ENCODE measurements around the gene TMA16. TPM values are rescaled to one million over a fixed set of nuclear protein-coding genes. Genes with fewer than 3 reads are reported as not detected.
A peak's percentile ranks its signal among the peaks of the same experiment; 100 is the strongest.

The TMA16 gene
- total RNA-seq, 4 donors from 2014 or later, result 11.8 to 21.1 (median 18.7) TPM

GRCh38 chr4:163540448-163540847, 46.0 kb downstream of the TMA16 start:
- Histone ChIP-seq H3K9me3 (no peaks in the 10 kb centered on the region), H3K4me3 (no peak overlapping the region), H3K27ac (no peak overlapping the region), H3K4me1 (peaks cover 0 to 7% (median 0%) of the 10 kb centered on the region in 3 donors), H3K27me3 (no peaks in the 10 kb centered on the region), H3K36me3 (peaks cover 0 to 5% of the 10 kb centered on the region in 2 donors)
- ATAC-seq, result no peak
- 79% methylated on average over 5 of the region's 5 CpGs; no CpG with 5 or more reads in 1 of the 2 donors for WGBS, 2 donors (ENCODE audit: low coverage in 1 of 2)
- TF ChIP-seq POLR2A (IDR thresholded peaks at IDR 0.05) (no peak), CTCF (IDR thresholded peaks at IDR 0.05) (no peak), EP300 (IDR thresholded peaks at IDR 0.05) (no peak), POLR2AphosphoS5 (IDR thresholded peaks at IDR 0.05) (no peak)

- Histone ChIP-seq H3K27ac (no peak overlapping the region), H3K4me1 (peaks cover 0 to 7% (median 0%) of the 10 kb centered on the region in 3 donors), H3K9me3 (no peaks in the 10 kb centered on the region), H3K4me3 (no peak overlapping the region), H3K36me3 (peaks cover 0 to 5% of the 10 kb centered on the region in 2 donors), H3K27me3 (no peaks in the 10 kb centered on the region)
- no peak for ATAC-seq
- WGBS, 2 donors (ENCODE audit: low coverage in 1 of 2), result 6% methylated on average over 2 of the region's 3 CpGs; no CpG with 5 or more reads in 1 of the 2 donors
- no peak for TF ChIP-seq EP300 (IDR thresholded peaks at IDR 0.05)
- no peak for TF ChIP-seq CTCF (IDR thresholded peaks at IDR 0.05)
- TF ChIP-seq POLR2A (IDR thresholded peaks at IDR 0.05), result no peak
- TF ChIP-seq POLR2AphosphoS5 (IDR thresholded peaks at IDR 0.05), result no peak
Observed at GRCh38 chr4:163540977-163541376, 46.5 kb downstream of the TMA16 start.

- Histone ChIP-seq H3K4me1 (peaks cover 0 to 7% (median 0%) of the 10 kb centered on the region in 3 donors), H3K4me3 (no peak overlapping the region), H3K36me3 (no peaks in the 10 kb centered on the region), H3K27ac (no peak overlapping the region), H3K27me3 (no peaks in the 10 kb centered on the region), H3K9me3 (no peaks in the 10 kb centered on the region)
- TF ChIP-seq POLR2A (IDR thresholded peaks at IDR 0.05) (no peak), POLR2AphosphoS5 (IDR thresholded peaks at IDR 0.05) (no peak), CTCF (IDR thresholded peaks at IDR 0.05) (no peak), EP300 (IDR thresholded peaks at IDR 0.05) (no peak)
- WGBS, 2 donors (ENCODE audit: low coverage in 1 of 2), result 65 to 81% methylated on average over 2 to 3 of the region's 3 CpGs
- ATAC-seq, result no peak
Observed at GRCh38 chr4:163542275-163542674, 47.8 kb downstream of the TMA16 start.

DNA sequence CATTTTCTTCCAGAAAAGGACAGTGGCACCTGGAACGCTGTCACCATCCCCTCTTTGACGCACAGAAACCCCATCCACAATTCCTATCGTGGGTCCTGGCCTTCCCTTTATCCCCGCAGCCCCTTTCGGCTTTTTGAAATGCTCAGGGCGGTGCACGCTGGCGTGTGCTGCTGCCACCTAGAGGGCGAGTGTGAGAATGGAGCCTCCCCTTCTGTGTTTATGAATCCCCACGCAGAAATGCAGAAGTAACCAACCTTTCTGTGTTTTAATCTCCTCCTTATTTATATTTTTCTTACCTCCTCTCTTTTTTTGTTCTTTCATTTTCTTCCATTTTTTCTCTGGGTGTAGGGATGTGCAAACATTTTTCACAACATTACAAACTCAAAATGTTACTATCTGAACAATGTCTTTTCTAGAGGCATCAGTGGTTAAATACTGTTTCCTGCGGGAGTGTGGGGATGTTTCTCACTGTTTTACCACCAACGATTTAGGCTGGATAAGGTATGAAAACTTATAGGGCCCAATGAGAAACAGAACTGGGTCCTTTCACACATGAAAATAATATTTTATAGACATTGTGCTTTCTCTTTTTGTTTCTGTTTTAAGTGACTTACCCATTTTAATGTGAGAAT, 50.0 kb downstream of the TMA16 start:
- H3K4me3 ChIP-seq, result peak overlapping the region; percentile 27 to 35
- ATAC-seq, result peak; percentile 79
- no peak overlapping the region for H3K27ac ChIP-seq
- H3K4me1 ChIP-seq, result peaks cover 0 to 11% (median 0%) of the 10 kb centered on the region in 3 donors
- H3K27me3 ChIP-seq, result no peaks in the 10 kb centered on the region
- H3K9me3 ChIP-seq, result no peaks in the 10 kb centered on the region
- WGBS, 2 donors (ENCODE audit: low coverage in 1 of 2), result 0 to 6% methylated on average over 3 to 12 of the region's 12 CpGs
- no peak for TF ChIP-seq POLR2A (IDR thresholded peaks at IDR 0.05)
- peak; percentile 60 to 90 (median 76) for TF ChIP-seq CTCF (IDR thresholded peaks at IDR 0.05)
- no peak for TF ChIP-seq POLR2AphosphoS5 (IDR thresholded peaks at IDR 0.05)
- no peaks in the 10 kb centered on the region for H3K36me3 ChIP-seq
